T47D (cell line): ENCODE results near the gene ERI2.

Experiments used
- DNase-seq, 2 experiments: peaks; one replicate each; pipeline versions ENCODE4 v3.0.0 to v3.0.0-alpha.2; 2011 to 2012; ENCODE audit warnings: low read depth in 1 of 2, low spot score in 1 of 2
- JUND ChIP-seq: IDR thresholded peaks from 2 replicates; pipeline ENCODE4 v1.6.1; 2012; ENCODE audit warnings: low read depth
- in situ Hi-C: cut with HindIII; loops from 2 replicates; pipeline ENCODE4 v1.10.0; 2016; ENCODE audit warnings: low sequenced_read_pairs, low pct_unique_long_range_greater_than_20kb

The ERI2 gene

GRCh38 chr16:20749474-20749873 is 56.8 kb downstream of the ERI2 start:
- no peak for TF ChIP-seq JUND
- in situ Hi-C loops: no loop called here
- no peak for DNase-seq

- TF ChIP-seq JUND: no peak
- DNase-seq: no peak
- in situ Hi-C loops: no loop called here
These were observed 59.0 kb downstream of the ERI2 start for GRCh38 chr16:20747030-20747816.

- in situ Hi-C loops: no loop called here
- no peak for DNase-seq
These were observed 59.8 kb downstream of the ERI2 start for GRCh38 chr16:20746461-20746860.

More at GRCh38 chr16:20746461-20746860, 59.8 kb downstream of the ERI2 start:
- no peak for TF ChIP-seq JUND
